Measurements from ENCODE around the gene PCDH9.

GRCh38 chr13:66844933-66845332 lies 385.2 kb downstream of the PCDH9 start:
- TF ChIP-seq, protein P1, sequence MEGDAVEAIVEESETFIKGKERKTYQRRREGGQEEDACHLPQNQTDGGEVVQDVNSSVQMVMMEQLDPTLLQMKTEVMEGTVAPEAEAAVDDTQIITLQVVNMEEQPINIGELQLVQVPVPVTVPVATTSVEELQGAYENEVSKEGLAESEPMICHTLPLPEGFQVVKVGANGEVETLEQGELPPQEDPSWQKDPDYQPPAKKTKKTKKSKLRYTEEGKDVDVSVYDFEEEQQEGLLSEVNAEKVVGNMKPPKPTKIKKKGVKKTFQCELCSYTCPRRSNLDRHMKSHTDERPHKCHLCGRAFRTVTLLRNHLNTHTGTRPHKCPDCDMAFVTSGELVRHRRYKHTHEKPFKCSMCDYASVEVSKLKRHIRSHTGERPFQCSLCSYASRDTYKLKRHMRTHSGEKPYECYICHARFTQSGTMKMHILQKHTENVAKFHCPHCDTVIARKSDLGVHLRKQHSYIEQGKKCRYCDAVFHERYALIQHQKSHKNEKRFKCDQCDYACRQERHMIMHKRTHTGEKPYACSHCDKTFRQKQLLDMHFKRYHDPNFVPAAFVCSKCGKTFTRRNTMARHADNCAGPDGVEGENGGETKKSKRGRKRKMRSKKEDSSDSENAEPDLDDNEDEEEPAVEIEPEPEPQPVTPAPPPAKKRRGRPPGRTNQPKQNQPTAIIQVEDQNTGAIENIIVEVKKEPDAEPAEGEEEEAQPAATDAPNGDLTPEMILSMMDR (IDR thresholded peaks at IDR 0.05): no peak
- TF ChIP-seq EP300 (IDR thresholded peaks at IDR 0.05): no peak
- TF ChIP-seq POLR2A (IDR thresholded peaks at IDR 0.05): no peak
- TF ChIP-seq POLR2AphosphoS5 (IDR thresholded peaks at IDR 0.05): no peak

Data from suprapubic skin (tissue), 4 donors.